OCI-LY1 (cell line): Measurements from ENCODE around the gene PXYLP1.

Source experiments
- EZH2 ChIP-seq: fragments of 200-600 bp; sonication (generic), shearing (Covaris generic); IDR thresholded peaks from 2 replicates; pipeline ENCODE4 v1.8.0; 2017; ENCODE audit warnings: borderline replicate concordance, mixed run types, mild to moderate bottlenecking, antibody characterized with exemption, low read length, moderate library complexity, mixed read lengths
- TF ChIP-seq, protein P1 (sequence below): fragments of 200-600 bp; sonication (generic), shearing (Covaris generic); IDR thresholded peaks from 2 replicates; pipeline ENCODE4 v1.5.1; 2017; ENCODE audit warnings: mild to moderate bottlenecking, antibody characterized with exemption, low read length, moderate library complexity, mixed read lengths

DNA sequence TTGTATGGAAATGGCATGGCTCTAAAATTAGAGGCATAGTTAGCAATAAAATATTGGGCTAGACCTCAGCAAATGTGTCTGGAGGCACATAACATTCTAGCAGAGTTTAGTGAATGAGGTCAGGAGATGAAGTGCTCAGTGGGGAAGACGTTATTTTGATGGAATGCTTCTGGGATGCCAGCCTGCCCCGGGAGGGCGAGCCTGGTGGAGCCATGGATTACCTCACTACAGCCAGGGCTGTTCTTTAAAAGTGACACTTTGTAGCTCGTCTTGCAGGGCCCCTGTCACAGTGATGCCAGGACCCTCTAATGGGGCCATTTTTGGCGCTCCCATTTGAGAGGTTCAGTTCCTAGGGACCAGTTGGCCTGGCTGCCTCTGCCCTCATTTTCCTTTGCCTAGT lies 48.5 kb downstream of the PXYLP1 start:
- TF ChIP-seq, protein P1, sequence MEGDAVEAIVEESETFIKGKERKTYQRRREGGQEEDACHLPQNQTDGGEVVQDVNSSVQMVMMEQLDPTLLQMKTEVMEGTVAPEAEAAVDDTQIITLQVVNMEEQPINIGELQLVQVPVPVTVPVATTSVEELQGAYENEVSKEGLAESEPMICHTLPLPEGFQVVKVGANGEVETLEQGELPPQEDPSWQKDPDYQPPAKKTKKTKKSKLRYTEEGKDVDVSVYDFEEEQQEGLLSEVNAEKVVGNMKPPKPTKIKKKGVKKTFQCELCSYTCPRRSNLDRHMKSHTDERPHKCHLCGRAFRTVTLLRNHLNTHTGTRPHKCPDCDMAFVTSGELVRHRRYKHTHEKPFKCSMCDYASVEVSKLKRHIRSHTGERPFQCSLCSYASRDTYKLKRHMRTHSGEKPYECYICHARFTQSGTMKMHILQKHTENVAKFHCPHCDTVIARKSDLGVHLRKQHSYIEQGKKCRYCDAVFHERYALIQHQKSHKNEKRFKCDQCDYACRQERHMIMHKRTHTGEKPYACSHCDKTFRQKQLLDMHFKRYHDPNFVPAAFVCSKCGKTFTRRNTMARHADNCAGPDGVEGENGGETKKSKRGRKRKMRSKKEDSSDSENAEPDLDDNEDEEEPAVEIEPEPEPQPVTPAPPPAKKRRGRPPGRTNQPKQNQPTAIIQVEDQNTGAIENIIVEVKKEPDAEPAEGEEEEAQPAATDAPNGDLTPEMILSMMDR, result no peak
- TF ChIP-seq EZH2, result no peak
